ENCODE measurements around the gene PRXL2B.
"Not testable (repeated sequence)": the region's sequence is repeated elsewhere in the genome, so short reads cannot be mapped to it uniquely, and the experiment has no call there.

PRXL2B gene

DNA sequence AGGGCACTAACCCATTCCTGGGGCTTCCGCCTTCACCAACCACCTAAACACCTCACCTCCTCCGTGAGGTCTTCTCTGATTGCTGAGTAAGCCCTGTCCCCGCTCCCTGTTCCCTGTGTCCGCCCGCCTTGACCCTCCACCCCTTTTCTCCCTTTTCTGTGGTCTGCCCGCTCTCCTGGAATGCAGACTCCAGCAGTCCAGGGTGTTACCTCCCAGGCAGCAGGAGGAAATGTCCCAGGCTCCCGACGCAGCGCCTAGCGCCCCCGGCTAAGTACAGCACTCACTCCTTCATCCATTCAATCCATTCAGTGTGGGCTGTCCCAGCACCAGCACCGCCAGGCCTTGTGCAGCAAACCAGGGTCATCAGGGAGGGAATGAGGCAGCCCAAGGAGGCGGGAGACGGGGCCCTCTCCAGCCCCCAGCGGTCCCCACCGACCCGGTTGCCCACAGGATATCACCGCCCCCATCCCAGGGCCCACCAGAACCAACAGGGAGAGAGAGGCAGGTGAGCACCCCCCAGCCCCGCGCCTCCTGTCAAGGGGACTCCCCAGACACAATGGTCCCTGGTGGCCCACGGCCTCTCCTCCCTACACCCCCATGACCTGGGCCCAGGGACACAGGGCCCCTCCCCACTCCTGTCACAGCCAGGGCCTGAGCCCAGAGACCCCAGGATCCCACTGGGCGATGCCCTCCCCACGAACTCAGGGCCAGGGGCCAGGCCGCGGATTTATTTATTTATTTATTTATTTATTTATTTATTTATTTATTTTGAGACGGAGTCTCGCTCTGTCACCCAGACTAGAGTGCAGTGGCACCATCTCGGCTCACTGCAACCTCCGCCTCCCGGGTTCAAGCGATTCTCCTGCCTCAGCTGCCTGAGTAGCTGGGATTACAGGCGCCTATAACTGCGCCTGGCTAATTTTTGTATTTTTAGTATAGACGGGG lies 20.2 kb upstream of the PRXL2B start:
- DNase-seq, result no peak

DNA sequence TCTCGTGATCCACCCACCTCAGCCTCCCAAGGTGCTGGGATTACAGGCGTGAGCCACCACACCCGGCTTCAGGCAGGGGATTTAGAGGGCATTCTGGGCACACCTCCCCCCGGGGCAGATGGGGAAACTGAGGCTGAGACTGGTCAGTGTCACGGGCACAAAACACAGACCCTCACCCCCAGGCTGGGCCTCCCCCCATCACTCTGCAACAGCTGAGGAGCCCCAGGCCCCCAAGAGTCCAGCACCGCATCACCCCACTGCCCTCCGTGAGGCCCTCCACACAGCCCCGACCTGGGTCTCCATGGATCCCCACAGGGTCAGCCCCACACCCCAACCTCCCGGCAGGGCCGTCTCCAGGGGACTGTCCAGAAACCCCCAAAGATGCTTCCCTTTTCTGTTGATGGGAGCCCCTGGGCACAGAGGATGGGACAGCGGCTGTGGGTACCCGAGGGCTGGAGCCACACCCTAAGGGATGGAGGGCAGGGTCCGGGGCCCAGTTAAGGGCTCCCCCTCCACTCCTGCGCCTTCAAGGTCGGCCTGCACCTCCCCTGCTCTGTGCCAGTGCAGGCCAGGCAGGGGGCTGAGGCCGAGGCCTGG lies 19.4 kb upstream of the PRXL2B start:
- no peak for DNase-seq

DNA sequence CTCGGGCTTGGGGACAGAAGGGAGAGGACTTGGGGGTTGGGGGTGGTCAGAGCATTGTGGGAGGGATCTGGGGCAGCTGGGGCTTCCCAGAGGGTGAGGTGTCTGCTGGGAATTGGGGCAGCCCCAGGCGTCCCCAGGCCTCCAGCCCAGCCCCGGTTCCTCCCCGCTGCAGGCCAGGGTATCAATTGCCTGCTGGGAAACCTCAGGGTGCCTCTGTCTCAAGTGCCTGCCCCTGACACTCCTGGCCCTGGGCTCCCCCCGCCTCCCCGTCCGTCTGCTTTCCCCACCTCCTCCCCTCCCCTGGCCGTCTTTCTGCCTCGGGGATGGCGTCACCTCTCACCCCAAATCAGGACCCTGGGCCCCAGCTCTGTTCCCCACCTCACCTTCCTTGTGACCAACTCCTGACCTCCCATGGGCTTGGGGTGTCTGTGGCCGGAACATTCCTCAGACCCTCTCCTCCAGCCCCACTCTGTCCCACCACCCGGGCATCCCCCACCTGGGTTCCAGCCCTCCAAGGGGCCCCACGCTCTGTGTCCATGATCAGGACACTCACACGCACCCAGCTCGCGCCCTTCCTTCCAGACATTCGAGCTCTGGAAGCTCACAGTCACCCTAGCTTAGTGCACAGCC lies 18.3 kb upstream of the PRXL2B start:
- DNase-seq, result not testable (repeated sequence)

DNA sequence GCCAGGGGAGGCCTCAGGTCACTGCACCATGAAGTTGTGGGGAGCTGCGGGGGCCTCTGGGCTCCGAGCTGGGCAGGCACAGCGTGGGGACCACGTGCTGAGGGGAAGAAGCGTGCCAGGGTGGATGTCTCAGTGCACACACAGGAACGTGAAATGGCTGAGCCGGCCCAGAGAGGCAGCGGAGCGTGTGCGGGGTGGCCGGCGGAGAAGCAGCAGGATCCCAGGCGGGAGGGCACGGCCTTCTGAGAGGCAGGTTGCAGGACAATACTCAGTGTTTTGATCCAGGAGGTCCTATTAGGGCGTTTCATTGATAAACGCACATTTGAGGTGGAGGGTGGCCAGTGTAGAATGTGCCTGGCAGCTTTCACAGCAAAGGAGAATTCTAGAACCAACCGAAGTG lies 17.5 kb upstream of the PRXL2B start:
- no peak for DNase-seq

DNA sequence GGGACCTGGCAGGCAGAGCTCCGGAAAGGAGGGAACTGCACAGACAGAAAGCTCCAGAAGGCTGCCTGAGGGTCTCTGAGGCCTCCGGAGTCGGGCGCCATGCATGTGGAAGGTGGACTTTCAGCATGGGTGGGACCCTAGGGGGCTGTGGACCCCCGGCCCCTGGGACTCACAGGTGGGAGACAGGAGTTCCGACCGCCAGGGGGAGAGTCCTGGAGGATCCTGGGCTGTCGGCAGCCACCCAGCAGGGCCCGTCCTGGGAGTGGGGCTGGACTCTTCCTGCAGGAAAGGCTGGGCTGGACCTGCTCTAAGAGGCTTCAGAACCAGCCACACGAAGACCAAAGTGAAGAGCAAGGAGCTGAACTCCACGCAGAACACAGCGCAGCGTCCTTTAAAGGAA lies 16.9 kb upstream of the PRXL2B start:
- DNase-seq, result not testable (repeated sequence)

DNA sequence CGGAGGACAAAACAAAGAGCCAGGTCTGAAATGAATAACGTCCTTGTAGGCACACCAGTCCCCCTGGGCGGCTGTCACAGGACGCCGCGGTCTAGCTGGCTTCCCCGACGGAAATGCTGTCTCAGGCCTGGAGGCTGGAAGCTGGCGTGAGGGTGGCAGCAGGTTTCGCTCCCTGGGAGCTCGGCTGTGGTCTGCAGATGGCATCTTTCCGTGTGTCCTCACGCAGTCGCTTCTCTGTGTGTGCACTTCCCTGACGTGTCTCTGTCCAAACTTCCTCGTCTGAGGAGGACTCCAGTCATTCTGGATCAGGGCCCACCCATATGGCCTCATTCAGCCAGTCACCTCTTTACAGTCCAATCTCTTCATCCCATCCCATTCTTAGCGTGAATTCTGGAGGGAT lies 16.2 kb upstream of the PRXL2B start:
- DNase-seq, result no peak

DNA sequence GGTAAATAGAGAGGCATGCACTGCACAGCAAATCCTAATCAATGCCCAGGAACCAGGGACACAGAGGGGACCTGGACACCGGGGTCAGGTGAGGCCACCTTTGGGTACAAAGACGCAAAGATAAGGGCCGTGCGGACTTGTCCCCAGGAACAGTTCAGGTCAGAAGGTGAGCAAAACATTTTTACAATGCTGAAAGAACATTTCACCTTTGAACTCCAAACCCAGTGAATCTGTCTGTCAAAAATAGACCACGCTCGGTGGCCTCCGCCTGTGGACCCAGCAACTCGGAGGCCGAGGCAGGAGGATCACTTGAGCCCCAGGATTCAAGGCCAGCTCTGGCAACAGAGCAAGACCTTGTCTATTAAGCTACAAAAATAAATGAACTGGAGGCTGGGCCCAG lies 15.2 kb upstream of the PRXL2B start:
- DNase-seq, result no peak

DNA sequence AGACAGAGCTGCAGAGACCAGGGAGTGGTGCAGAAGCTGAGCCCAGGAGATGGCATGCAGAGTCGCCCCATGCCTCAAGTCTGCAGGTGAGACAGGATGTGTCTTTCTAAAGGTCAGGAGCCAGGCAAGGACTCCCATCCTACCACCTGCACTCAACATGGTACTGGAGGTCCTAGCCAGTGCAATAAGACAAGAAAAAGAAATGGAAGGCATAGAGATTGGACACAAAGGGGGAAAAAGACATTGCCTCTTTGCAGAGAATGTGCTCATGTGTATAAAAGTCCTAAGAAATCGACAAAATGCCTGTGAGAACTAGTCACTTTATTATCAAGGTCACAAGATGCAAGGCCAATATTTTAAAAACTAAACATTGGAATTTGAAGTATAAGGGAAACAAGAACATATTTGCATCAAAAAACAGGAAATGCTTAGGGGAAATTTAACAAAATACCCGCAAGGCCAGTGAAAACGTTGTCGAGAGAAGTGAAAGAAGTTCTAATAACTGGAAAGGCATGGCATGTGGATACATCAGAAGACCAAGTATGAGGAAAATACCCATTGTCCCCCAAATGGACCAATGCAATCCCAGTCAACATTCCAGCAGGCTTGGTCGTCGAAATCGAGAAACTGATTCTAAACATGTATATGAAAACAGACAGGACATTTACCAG lies 13.2 kb upstream of the PRXL2B start:
- DNase-seq, result no peak

DNA sequence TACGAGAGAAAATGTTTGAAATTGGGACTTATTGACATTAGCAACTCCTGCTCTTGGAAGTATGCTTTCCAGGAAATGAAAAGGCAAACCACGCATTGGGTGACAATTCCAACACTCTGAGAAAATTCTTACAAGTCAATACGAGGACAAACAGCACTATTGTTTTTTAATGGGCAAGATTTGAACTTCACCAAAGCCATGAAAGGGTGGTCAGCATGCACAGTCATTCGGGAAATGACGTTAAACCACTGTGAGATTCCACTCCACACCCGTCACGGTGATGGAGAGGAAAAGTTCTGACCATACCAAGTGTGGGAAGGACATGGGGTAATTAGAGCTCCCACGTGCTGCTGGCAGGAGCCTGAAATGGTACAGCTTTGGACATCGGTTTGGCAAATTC lies 12.2 kb upstream of the PRXL2B start:
- no peak for DNase-seq

DNA sequence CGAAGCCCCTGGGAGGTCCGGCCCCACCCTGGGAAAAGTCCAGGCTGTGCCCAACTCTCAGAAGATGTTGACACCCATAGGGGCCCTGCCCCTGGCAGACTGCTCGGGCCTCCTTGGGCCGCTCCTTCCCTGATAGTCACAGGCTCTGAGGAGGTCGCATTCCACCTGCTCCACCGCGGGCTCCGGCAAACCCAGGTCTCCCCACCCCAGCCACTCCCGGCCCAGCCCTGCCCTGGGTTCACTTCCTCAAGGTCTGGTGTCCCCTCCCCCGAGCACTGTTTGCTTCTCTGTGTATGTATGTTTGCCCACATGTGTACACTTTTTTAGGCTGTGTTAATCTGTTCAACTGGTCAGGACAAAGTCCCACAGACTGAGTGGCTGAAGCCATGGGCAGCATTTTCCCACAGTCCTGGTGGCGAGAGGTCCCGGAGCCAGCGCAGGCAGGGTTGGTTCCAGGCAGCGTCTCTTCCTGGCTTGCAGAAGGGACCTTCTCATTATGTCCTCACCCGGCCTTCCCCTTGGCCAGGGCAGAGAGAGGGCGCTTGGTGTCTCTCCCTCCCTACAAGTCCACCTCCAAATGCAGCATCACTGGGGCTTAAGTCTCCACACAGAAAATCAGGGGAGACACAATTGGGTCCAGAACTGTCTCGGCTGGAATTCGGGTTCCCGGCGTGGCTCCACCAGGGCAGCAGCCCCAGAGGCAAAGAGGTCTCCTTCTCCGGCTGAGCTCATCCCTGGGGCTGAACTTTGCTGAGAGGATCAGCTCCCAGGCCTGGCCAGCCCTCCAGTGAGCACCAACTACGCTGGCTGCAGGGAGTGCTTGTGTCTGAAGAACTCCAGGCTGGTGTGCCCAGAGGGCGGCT lies 10.5 kb upstream of the PRXL2B start:
- no peak for DNase-seq

DNA sequence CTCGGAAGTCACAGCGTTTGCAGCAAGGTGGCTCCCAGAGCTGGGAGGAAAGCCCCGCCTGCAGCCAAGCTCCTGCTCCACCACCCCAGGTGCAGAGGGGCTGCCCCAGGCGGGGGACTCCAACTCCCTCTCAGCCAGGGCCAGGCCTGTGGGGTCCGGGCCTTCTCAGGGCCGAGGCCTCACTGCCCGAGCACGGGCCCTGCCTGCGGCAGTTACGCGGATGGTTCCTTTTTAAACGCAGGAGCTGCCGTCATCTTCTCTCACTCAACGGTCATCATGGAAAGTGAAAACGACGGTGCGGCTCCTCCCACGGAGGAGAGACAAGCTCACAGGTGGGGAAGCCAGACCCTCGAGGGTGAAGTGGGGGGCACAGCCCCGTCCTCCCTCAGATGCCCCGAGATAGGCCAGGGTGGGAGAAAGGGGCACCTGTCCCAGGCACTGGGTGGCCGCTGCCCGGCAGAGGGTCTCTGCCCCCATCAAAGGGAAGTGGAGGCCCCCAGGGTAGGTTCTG lies 9.0 kb upstream of the PRXL2B start:
- not testable (repeated sequence) for DNase-seq

DNA sequence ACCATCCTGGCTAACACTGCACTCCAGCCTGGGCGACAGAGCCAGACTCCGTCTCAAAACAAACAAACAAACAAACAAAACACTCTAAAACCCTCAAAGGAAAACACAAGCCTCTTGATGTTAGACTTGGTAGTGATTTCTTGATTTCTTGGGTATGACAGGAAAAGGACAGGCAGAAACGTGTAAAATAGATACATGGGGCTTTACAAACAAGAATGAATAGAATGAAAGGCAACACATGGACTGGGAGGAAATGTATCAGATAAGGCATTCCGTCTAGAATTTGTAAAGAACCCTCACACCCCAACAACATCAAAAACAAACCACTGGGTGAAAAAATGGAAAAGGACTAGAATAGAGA lies 7.8 kb upstream of the PRXL2B start:
- DNase-seq, result no peak

DNA sequence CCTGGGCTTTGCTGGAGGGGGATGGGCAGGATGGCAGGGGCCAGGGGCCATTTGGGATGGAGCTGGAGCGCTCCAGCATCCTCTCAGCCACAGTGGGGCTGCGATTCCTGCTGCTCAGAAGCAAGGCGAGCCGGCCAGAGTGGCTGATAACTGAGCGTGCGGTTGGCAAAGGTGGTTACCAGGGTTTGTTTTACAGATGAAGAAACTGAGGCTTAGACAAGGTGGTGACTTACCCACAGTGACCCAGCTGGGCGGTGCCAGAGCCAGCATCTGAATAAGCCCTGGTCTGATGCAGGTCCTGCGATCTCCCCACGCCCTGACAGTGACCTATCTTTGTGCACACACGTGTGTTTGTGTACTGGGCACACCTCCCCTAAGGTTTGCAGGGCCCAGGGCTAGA lies 5.9 kb upstream of the PRXL2B start:
- no peak for DNase-seq

DNA sequence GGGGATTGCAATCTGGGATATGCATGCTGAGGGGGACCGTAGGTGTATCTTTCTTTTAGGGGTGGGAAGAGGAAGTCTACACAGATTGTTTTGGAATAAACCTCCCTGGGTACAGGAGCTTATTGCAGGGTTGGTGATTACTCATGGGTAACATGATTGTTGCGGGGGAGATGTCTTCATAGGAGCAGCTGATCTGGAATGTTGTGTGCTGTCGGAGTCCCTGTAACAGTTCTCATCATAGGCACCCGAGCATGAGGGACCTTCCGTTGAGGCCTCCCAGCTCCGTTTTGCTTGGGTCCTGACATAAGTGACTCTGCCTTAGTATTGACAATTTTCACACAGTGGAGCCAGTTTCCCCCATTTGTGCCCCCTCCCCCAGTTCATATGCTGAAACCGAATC lies 4.2 kb upstream of the PRXL2B start:
- DNase-seq, result no peak

DNA sequence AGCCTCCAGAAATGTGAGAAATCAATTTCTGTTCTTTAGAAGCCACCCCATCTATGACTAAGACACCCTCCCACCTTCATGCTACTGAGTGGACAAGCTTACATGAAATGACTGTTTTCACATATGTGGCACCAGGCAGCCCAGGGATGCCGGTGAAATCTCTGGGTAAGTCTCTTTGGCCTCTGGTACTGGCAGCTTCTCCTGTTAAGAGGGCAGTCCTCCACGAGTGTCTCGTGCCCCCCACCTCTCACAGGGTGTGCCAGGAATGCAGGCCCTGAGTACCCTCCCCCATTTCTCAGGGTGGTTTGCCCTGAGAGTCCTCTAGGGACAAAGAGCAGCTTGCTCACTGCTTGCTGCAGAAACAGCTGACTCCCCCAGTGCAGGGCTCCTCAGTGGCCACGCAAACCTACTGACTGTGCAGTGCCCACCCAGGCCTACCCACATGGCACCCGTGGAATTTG lies 3.2 kb upstream of the PRXL2B start:
- no peak for DNase-seq

DNA sequence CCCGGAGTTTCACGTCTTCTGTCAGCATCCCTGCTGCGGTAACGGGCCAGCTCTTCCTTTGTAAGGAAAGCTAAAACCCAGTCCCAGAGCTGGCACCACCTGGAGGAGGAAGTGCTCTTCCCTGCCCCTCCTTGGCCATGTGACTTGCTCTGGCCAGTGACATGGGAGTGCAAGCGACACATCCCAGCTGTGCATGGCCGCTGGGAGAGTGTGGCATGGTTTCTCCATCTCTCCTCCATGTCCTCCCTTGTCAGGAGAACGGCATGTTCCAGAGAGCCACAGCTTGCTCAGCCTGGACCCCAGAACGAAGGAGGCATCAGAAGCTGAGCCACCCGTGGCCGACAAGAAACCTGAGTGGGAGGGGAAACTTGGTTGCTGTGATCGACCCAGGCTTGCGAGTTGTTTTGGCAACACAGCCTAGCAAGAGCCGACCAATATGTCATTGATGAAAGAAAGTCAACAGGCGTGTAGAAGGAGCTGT lies 2.7 kb upstream of the PRXL2B start:
- no peak for DNase-seq

DNA sequence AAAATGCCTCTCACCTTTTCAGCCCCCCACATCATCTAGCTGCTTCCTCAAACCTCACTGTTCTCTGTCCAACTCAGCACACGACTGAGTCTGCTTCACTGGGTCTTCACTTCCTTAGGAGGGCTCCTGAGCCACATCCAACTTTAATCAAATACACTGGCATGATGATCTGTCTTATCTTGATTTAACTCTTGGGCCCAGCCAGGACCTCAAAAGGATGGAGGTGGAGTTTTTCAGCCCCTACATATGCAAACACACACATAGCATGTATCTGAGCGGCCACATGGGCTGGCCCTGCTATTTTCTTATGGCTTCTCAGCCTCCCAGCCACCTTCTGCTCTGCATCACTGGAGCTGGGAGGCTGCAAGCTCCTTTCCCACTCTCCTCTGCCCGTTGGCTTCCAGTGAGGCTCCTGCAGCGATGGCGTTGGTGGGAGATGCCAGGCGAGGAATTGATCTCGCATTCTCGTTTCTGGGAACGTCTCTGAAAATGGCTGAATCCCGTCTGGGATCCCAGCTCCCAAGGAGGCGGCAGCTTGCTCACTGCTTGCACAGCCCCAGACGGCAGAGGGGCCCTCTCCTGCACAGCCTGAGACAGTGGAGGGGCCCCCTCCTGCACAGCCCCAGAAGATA lies 1.8 kb upstream of the PRXL2B start:
- DNase-seq, result no peak

DNA sequence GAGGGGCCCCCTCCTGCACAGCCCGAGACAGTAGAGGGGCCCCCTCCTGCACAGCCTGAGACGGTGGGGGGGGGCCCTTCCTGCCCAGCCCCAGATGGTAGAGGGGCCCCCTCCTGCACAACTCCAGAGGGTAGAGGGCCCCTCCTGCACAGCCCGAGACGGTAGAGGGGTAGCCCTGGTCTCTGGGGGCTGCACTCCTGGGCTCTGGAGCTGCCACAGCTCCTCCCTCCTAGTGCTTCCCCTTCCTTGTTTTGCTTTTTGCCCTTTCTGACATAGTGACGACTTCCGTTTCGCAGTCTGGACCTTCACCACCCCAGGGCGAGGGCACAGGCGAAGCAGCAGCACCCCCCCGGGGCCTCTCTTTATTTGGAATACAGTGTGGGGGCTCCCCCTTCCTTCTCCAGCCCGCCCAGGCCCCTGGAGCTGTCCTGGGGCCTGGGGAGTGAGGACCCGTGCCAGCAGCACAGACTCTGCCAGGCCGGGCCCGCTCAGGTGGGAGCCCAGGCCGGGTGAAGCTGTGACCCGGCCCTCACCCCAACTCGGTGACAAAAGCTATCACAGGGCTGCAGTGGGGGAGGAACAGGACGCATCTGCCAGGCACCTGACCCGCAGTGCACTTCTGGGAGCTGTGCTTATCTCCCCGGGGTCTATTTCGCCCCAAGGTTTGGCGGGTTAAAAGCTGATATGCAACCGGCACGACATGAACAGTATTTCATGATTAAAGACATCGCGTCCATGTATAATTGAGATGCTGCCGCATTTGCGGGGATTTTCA lies 1.1 kb upstream of the PRXL2B start:
- DNase-seq, result no peak

DNA sequence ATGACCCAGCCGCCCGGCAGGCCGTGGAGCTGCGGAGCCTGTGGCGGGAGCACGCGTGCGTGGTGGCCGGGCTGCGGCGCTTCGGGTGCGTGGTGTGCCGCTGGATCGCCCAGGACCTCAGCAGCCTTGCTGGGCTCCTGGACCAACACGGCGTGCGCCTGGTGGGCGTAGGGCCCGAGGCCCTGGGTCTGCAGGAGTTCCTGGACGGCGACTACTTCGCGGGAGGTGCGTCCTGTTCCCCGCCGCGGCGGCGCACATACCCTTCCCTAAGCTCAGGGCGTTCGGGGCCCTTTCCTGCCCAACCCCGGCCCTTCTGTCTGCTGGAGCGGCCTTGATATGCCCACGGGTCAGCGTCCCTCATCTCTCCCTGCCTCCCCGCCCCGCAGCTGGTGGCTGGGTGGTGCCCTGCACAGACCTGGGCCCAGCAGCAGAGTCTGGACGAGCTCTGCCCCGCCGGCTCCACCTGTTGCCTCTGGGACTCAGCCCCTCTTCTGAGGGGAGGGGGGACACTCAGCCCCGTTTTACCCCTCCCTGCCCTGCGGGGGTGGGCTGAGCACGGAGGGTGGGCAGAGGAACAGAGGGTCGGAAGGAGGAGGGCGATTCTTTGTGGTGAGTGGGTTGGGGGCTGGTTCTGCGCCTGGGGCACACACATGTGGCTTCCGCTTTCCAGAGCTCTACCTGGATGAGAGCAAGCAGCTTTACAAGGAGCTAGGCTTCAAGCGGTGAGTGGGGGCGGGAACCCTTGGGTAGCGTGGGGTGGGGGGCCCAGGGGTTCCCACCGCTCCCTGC lies 688 bp downstream of the PRXL2B start:
- DNase-seq, result no peak

All from NCI-H1417 treated with DMSO at 0.1 percent for 48 hours (cell line).